ENCODE measurements around the gene OPRM1.

The OPRM1 gene

DNA sequence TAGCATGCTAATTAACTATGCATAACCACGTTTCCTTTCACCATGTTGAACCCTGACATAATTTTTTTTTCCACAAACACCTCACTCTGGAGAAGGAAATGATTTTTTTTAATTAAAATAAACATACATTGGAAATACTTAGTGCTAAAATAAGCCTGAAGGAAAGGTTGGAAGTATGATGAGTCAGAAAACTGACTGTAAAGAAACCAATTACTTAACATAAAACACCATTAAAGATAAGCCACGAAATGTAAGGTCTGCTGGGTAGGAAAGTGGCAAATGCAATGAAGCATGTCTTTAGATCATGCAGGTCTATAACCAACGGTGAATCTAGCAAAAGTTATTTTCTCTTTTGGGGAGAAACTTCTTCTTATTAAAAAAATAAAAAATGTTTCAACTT lies 47.5 kb downstream of the OPRM1 start:
- no peak for DNase-seq

DNA sequence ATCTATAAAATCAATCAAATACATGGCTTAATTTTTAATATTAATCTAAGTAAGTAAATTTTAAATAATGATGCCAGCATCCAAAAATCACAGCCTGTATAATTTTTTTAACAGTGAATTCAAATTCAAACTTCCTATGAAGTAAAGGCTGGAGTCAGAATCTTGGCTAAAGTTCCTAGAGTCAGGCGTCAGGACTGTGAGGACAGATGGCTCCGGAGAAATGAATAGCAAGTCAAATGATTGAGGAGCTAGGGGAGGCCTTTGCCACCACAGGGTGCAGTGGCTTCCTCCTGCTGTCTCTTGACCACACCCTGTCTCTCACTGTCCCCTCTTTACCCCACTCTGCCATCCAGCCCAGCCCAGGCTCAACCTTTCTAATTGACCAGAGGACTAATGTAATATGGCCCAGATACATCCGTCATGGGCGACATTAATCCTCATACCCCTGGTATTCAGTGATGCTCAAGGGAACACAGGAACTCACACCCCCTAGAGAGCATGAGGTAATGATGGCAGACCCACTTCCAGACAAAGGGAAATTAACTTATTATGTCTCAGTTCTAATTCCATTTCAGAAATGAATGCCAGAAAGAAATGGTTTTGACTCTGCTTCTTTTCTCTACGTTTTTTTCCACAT lies 53.4 kb downstream of the OPRM1 start:
- no peak for DNase-seq

DNA sequence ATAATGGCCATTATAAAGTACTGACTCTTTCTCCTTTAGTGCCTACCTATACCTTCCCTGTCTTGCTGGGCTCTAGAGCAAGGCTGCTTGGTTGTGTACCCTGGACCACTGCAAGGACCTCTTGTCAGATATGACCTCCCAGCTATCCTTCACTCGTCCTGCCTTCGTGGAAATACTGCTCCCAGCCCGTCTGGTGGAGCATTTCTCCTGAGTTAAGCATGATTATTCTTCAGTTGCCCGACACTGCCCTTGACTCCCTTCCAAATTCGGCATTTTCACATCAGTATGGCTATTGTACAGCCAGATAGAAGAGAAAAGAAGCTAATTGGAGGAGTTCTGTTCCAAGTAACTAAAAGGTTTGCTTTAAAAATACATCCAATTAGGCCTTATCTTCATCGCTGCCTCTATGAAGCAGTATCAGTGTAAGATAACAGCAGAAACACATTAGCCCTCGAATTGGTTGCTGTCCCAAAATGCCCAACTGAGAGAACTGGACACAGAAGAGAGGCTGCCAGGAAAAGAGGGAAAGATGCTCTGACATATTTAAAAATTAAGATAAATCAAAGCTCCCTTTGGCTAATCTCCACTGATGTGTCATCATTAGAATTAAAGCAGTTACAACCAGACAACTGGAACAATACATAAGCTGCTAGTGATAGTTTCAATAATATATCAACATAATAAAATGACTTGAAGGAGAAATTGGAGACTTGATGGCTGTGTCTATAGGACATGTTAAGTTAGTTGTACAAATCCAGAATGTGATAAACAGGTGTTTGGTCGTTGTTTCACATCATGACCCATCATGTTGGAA lies 54.4 kb downstream of the OPRM1 start:
- no peak for DNase-seq

DNA sequence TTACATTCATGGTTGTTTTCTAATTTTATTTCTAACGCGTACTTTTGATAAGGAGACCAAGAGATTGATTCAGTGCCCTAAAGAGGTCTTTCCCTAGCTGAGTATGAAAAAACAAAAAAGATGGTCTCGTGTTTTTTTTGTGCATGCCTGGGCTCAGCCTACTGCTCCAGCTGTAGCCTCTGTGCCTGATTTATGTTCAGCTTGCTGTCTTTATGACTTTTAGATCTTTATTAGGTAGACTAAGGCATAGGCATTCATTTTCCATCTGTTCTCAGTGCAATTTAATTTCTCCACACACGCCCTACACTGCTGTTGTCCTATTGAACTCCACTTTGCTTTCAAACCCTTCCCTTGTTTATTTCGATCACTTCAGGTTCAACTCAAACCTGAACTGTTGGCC lies 56.5 kb downstream of the OPRM1 start:
- DNase-seq: no peak

DNA sequence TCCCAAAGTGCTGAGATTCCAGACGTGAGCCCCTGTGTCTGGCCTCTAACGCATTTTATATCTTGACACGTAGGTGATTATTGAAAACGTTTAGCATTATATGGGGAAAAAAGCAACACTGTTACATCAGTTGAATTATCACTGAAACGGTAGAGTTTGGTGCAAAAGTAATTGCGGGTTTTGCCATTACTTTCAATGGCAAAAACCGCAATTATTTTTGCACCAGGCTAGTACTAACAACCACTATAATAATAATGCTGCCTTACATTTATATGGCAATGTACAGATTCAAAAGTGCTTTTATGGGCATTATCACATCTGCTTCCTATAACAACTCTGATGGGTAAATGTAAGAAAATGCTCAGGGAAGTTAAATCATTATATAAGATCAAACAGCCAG lies 57.3 kb downstream of the OPRM1 start:
- DNase-seq: no peak

- DNase-seq: no peak
Measured at GRCh38 chr6:154096834-154097233, 57.8 kb downstream of the OPRM1 start.

DNA sequence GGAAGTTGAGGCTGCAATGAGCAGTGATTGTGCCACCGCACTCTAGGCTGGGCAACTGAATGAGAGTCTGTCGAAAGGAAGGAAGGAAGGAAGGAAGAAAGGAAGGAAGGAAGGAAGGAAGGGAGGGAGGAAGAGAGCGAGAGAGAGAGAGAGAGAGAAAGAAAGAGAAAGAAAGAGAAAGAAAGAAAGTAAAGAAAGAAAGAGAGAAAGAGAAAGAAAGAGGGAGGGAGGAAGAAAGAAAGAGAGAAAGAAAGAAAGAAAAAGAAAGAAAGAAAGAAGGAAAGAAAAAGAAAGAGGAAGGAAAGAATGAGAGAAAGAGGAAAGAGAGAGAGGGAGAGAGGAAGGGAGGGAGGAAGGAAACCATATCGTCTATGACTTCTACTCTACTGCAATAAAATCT lies 60.2 kb downstream of the OPRM1 start:
- DNase-seq: no peak

GRCh38 chr6:154106251-154106650 lies 67.2 kb downstream of the OPRM1 start:
- no peak for DNase-seq

DNA sequence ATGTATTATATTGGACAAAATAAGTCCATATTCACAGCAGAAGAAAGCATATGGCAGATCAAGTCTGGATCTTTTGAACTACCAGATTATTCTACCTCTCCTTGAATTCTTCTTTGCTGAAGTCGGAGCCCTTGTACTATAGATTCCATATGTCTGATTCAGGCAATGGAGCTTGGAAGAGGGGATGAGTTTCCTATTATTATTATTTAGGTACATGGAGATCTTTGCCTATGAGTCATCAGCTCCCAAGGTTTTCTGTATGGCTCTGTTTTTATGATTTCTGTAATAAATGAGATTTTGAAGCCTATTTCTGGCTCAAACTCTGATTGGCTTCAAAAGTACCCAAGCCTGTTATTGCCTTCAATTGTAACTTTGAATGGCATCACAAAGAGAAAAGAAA lies 72.0 kb downstream of the OPRM1 start:
- DNase-seq: no peak

DNA sequence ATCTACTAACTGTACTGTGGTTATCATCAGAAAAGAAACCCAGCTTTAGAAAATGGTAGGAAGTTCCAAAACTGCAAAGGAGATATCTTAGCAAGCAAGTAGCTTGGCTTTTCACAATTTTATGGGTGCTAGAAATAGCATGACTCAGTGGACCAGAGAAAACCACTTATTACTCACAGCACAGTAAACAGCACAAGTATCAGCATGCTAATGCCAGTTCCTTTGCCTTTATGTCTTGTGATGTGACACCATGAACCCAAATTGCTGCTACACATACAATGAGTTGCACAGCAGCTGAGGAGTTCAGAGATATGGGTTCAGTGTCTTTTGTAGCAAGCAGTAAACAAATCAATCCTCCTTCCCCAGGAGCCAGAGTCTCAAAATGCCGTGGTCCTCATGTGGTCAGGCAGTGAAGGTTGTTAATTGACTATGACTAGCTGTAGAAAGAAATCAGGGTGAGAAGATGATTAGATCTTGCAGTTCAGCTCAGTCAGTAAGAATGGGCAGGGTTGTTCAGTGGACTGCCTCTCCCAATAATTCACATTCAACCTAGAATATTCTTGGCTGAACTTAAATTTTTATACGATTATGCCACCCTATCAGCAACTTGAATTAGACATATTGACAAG lies 73.3 kb downstream of the OPRM1 start:
- no peak for DNase-seq

DNA sequence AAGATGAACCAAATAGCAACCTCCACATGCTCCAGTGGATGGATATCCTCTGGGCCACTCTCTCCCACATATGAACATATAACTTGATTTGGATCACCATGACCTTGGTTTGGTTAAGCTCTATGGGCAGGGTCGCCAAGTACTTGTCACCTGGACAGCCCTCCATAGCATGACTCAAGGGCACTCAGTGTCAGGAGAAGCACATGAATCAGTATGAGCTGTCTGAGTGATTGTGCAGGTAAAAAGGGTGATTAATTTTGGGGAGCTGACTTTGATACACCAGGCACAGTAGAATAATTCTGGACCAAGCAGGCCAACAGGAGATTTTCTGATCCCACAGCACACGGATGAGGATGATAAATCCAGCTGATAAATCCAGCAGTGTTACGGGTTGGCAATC lies 74.4 kb downstream of the OPRM1 start:
- DNase-seq: no peak

DNA sequence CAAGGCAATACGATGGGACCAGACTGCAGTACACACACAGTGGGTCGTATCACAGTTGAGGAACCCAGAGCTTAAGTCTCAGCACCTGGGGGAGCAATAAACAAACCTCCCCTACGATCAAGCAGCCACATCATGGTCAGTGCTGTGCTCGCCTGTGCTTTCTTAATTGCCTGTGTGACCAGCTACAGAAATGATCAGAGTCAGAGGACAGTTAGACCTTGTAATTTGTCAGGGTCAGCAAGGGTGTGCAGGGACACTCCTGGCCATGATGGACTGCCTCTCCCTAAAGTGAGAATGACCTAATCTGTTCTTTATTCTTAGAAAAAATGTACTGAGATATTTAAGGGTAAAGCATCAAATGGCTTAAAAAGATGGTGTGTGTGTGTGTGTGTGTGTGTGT lies 78.4 kb downstream of the OPRM1 start:
- no peak for DNase-seq

DNA sequence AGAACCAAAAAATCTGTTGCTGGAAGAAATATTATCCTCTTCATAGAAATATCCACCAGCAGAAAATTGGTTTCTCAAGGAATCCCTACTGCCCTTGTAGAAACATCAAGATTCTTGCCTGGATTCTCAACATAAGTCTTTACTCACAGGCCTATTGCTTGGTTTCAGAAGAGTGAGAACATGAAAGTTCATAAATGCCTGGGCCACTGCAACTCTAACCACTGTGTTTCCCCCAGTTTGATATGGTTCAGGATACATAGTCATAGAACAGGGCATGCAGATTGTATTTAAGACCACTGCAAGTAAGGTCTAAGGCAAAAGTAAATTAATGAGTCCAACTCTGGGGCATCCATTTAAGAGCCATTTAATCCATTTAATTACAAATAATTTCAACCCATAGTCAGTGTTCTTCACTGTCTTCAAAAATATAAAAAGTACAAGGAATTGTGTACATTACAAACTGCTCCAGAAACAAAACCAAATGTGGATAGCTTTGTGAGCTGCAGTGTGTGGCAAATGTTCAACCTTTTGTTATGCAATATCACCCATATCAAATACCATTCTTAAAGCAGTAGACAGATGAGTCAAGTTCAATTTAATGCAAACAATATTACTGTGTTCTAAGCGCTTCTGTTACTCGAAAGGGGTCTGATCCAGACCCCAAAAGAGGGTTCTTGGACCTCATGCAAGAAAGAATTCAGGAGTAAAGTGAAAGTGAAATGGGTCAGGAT lies 83.3 kb downstream of the OPRM1 start:
- no peak for DNase-seq

DNA sequence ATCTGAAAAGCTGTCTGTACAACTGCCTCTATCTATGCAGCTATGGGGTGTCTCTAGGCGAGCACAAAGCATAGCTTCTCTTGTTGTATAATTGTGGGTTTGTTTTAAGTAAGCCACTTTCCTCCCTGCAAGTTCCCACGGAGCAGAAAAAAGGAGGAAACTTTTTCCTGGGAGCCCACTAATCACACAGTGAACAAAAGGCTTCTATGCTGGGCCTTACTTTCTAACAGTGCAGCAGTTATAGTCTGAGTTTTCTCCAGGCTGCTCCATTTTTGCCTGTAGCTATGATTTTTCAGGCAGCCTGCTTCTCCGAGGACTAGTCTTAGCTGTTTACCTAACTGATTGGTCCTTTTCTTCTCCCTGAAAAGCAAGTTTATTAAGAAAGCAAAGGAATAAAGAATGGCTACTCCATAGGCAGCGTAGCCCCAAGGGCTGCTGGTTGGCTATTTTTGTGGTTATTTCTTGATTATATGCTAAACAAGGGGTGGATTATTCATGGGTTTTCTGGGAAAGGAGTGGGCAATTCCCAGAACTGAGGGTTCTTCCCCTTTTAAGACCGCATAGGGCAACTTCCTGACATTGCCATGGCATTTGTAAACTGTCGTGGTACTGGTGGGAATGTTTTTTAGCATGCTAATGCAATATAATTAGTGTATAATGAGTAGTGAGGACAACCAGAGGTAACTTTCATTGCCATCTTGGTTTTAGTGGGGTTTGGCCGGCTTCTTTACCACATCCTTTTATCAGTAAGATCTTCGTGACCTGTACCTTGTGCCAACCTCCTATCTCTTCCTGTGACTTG lies 84.3 kb downstream of the OPRM1 start:
- no peak for DNase-seq

- no peak for DNase-seq
Measured at GRCh38 chr6:154125421-154125820, 86.4 kb downstream of the OPRM1 start.

DNA sequence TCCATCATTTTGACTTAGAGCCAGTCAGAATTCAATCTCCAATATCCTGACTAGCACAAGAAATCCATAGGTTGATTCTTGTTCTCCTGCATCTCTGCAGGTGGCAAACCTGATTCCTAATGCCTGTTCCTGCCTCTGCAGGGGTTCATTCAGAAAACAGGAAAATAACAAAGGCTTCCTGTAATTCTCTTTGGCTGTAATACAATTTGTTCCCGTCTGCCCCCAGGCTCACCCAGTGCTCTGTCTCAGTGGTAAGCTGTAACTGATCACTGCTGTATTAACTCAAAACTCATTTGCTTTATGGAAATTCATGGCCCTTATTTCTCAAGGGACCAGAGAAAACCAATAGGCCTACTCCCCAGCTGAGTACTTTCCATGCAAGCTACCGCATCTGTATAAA lies 88.6 kb downstream of the OPRM1 start:
- DNase-seq: no peak

- DNase-seq: no peak
Measured at GRCh38 chr6:154134471-154135147, 95.6 kb downstream of the OPRM1 start.

- no peak for DNase-seq
Measured at GRCh38 chr6:154138793-154139192, 99.8 kb downstream of the OPRM1 start.

DNA sequence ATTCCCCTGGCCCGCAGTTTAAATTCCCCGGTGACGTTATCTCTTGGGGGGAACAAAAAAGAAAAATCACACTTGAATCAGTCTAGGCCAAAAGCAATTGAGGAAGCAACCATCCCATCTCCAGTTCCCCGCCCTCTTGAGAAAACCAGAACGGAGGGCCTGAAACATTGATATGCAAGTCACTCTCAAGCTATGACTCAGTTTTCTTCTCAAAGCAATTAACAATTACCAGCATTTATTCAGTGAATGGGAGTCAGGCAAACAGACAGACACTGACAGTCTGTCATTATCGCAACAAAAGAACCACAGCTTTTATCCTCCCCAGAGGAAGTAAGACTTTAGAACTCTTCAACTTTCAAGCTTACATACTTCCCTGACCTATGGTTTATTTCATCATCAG lies 100.9 kb downstream of the OPRM1 start:
- DNase-seq: no peak

DNA sequence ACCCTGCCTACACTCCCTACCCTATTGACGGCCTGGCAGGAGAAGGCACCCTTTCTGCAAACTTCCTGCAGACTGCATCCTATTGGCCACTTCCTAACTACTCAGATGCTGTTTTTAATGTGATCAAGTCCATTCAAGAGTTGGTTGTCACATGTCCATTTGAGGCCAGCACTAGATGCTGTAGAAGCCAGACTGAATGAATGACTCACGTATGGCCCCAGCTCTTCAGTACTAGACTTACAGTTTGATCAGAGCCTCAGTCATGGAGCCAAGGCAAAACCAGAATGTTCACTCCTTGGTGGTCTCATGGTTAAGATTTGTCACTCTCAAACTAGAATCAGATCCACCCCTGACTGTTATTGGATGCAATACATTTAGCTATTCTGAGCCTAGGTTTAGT lies 101.7 kb downstream of the OPRM1 start:
- no peak for DNase-seq

DNA sequence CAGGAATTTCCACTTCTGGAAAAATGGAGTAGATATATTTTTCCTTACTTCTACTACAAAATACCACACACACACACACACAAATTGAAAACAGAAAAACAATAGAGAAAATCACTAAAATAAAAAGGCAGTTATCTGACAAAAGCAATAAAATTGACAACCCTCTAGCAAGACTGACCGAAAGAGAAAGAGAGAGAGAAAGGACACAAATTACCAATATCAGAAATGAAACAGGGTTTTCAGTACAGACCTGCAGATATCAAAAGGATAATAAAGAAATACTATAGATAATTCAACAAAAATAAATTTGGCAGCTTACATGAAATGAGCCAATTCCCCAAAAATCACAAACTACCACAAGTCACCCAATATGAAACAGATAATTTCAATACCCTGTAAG lies 104.7 kb downstream of the OPRM1 start:
- DNase-seq: no peak

GRCh38 chr6:154154389-154154967 lies 115.4 kb downstream of the OPRM1 start:
- peak; percentile 67 for DNase-seq
